HG02678 (cell line): Measurements from ENCODE around the gene SERPINB6.
"Not testable (repeated sequence)": the region's sequence is repeated elsewhere in the genome, so short reads cannot be mapped to it uniquely, and the experiment has no call there.

Source experiments
- ATAC-seq: cut with Tn5 transposase; IDR thresholded peaks from one replicate; pipeline ENCODE4 v1.9.1; 2021; ENCODE audit warnings: mild to moderate bottlenecking, moderate library complexity; ENCODE audit not compliant: unreplicated experiment

The SERPINB6 gene

DNA sequence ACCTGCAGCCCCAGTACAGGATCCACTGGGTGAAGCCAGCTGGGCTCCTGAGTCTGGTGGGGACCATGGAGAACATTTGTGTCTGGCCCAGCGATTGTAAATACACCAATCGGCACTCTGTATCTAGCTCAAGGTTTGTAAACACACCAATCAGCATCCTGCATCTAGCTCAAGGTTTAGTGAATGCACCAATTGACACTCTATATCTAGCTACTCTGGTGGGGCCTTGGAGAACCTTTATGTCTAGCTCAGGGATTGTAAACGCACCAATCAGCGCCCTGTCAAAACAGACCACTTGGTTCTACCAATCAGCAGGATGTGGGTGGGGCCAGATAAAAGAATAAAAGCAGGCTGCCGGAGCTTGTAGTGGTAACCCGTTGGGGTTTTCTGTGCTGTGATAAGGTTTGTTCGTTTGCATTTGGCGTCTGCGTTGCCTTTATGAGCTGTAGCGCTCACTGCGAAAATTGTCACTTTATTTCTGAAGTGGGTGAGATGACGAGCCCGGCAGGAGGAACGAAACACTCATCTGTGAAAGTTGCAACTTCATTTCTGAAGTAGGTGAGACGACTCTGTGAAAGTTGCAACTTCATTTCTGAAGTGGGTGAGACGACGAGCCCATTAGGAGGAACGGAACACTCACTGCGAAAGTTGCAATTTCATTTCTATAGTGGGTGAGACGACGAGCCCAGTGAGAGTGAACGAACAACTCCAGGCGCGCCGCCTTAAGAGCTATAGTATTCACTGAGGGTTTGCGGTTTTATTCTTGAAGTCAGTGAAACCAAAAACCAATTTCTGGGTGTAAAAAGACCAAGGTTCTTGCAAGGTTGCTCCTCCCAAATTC lies 31.1 kb downstream of the SERPINB6 start:
- peak; percentile 83 for ATAC-seq

DNA sequence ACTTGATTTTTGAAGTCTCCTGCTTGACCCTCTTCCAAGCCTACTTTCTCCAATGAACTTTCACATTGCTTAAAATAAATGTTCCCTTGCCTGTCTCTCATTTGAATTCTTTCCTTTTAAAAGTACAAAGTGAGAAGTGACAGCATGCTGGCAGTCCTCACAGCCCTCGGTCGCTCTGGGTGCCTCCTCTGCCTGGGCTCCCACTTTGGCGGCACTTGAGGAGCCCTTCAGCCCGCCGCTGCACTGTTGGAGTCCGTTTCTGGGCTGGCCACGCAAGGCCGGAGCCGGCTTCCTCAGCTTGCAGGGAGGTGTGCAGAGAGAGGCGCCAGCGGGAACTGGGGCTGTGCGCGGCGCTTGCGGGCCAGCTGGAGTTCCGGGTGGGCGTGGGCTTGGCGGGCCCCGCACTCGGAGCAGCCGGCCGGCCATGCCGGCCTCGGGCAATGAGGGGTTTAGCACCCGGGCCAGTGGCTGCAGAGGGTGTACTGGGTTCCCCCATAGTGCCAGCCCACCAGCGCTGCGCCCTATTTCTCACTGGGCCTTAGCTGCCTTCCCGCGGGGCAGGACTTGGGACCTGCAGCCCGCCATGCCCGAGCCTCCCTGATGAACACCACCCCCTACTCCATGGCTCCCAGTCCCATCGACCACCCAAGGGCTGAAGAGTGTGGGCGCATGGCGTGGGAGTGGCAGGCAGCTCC lies 31.9 kb downstream of the SERPINB6 start:
- ATAC-seq: no peak

DNA sequence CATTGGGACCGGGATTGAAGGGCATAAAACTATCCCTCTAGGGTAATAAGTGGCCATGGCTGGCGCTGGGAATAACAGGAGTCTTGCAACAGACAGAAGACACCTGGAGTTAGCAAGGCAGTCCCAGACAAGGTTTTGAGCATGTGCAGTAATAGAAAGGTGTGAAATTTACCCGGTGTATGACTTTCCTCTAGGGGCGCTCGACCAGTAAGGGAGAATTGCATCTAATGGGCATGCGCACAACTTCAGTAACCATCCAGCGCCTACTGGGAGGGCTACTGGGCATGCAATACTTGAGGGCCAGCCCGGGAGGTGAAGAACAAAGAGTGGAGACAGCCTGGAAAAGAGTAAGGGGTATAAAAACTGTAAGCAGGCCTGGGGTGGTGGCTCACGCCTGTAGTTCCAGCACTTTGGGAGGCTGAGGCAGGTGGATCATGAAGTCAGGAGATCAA lies 32.7 kb downstream of the SERPINB6 start:
- no peak for ATAC-seq

- no peak for ATAC-seq
Measured at GRCh38 chr6:2938004-2938631, 33.2 kb downstream of the SERPINB6 start.

DNA sequence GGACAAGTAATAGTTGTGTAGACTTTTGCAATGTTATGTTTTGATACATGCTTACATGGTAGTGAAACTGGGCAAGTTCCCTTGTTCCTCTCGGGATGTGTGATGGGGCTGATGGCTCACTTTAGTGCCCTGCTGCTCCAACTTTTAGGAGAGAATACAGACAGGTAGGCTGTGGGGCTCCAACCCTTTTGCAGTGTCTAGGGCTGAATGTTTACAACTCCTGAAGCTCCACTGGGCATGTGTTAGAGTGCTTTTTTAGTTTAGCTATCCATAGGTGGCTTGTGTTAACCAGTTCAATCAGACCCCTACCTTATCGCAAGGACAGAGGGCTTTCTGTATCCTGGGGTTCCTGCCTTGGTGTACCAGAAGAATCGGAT lies 33.8 kb downstream of the SERPINB6 start:
- no peak for ATAC-seq

DNA sequence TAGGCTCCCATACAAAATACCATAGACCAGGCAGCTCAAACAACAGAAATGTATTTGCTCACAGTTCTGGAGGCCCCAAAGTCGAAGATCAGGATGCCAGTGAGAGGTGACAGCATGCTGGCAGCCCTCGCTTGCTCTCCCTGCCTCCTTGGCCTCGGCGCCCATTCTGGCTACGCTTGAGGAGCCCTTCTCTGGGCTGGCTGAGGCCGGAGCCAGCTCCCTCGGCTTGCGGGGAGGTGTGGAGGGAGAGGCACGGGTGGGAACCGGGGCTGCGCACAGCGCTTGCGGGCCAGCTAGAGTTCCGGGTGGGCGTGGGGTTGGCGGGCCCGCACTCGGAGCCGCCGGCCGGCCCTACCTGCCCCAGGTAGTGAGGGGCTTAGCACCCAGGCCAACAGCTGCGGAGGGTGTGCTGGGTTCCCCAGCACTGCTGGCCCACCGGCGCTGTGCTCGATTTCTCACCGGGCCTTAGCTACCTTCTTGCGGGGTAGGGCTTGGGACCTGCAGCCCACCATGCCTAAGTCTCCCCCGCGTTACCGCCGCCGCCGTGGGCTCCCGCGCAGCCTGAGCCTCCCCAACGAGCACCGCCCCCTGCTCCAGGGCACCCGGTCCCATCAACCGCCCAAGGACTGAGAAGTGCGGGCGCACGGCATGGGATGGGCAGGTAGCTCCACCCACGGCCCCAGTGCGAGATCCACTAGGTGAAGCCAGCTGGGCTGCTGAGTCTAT lies 35.6 kb downstream of the SERPINB6 start:
- no peak for ATAC-seq

DNA sequence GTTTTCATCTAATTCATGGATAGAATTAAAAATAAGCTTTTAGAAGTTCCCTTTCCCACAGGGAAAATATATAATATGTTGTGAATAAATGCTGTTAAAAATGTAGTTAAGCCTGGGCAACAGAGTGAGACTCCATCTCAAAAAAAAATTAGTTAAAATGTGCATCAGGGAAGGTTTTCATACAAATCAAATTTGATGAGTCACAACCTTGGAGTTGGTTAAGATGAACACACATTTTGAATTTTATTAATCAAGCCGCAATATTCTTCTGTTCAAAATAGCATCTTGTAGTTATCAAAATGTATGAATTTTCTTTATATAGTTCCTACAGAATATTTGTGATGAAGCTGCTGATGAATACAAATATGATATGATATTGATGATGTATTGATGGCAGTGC lies 37.3 kb downstream of the SERPINB6 start:
- no peak for ATAC-seq

GRCh38 chr6:2932911-2933310 lies 38.5 kb downstream of the SERPINB6 start:
- ATAC-seq: not testable (repeated sequence)

- ATAC-seq: peak; percentile 80
Measured at GRCh38 chr6:2931970-2932748, 39.2 kb downstream of the SERPINB6 start.

GRCh38 chr6:2931055-2931454 lies 40.3 kb downstream of the SERPINB6 start:
- no peak for ATAC-seq

DNA sequence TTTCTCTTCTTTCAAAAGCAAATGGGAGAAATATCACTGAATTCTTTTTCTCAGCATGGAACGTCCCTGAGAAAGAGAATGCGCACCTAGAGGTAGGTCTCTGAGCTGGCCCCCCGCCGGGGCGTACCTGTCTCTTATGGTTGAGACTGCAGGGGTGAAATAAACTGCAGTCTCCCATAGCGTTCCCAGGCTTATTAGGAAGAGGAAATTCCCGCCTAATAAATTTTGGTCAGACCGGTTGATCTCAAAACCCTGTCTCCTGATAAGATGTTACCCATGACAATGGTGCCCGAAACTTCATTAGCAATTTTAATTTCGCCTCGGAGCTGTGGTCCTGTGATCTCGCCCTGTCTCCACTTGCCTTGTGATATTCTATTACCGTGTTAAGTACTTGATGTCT lies 43.4 kb downstream of the SERPINB6 start:
- ATAC-seq: not testable (repeated sequence)

- ATAC-seq: not testable (repeated sequence)
Measured at GRCh38 chr6:2925842-2926747, 45.3 kb downstream of the SERPINB6 start.

GRCh38 chr6:2921520-2922115 lies 49.7 kb downstream of the SERPINB6 start:
- no peak for ATAC-seq

DNA sequence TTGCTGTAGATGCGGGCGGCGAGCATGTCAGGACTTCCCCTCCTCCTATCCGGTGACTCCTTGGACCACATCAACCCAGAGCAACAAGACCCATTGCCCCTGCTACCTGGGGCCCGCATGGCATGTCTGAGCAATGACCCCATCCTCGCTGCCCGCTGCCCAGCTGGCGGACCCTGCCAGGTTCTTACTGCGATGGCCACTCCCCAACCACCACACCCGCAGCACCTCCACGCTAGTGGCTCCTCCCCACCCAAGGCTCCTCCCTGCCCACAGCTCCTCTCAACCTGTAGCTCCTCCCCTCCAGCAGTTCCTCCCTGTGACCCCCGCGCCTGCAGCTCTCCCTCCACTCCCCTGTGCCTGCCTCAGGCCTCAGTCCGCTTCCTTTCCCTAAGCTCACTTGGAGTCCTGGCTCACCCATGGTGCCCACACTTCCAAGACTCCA lies 50.7 kb downstream of the SERPINB6 start:
- no peak for ATAC-seq

- ATAC-seq: no peak
Measured at GRCh38 chr6:2919886-2920285, 51.5 kb downstream of the SERPINB6 start.

DNA sequence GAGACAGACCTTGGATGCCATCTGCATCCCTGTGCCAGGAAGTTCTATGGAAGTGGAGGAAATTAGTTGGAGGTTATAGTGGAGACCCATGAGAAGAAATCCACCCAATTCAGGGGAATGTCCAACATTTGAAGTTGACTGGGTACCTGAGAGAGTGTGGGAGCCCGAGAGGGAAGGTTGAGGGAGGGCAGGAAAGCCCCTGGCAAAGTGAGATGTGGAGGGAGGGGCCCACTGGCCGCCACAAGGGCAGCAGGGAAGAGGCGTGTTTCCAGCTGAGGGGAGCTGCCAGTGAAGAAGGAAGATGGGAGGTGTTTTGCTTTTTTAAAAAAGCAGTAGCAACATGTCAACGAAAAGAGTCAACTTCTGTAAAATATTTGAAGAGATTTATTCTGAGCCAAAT lies 52.0 kb downstream of the SERPINB6 start:
- ATAC-seq: no peak

DNA sequence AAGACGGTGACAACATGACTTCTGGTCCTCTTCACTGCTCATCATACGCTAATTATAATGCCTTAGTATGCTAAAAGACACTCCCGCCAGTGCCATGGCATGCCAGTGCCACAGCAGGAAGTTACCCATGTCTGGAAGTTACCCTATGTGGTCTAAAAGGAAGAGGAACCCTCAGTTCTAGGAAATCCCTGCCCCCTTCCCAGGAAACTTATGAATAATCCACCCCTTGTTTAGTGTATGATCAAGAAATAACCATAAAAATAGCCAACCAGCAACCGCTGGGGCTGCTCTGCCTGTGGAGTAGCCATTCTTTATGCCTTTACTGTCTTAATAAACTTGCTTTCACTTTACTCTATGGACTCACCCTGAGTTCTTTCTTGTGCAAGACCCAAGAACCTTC lies 52.4 kb downstream of the SERPINB6 start:
- no peak for ATAC-seq

DNA sequence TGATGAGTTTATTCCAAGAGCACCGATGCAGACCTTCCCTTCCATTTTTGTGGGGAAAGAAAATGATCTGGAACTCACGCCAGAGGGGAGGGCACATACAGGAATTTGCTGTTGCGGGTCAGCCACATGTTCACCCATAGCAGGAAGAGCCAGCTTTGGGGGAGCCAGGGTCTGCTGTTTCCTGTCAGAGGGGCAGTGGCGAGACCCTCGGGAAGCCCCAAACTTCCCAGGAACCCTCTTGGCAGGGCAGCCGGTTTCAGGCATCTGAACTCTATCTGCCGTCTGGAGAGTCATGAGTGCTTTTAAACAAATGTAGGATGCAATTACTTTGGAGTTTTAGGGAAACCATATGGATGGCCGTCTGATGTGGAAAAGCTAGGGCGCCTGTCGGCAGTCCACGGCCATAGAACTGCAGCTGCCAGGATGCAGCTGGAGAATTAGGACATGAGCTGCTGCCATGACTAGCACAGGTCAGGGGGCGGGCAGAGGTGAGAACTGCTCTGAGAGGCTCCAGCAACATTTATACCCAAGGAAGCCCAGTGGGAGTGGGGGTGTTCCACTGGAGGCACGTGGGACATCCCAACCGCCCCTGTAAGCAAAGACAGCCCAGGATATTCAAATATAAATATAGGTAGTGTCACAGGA lies 53.4 kb downstream of the SERPINB6 start:
- no peak for ATAC-seq
